Left ventricle myocardium inferior (tissue), 1 donor: ENCODE measurements around the gene KCTD20. TPM values are rescaled to one million over a fixed set of nuclear protein-coding genes. Genes with fewer than 3 reads are reported as not detected.

Source experiments
- DNase-seq: peaks from one replicate; pipeline ENCODE4 v3.0.0-alpha.2; 2020
- H3K27ac ChIP-seq: fragments of 200-600 bp; replicated peaks from 2 replicates; pipeline ENCODE4 v1.8.0; 2021
- H3K27me3 ChIP-seq: fragments of 200-600 bp; 2 replicates; pipeline ENCODE4 v1.8.0; 2021; ENCODE audit warnings: low read depth
- H3K36me3 ChIP-seq: fragments of 200-600 bp; 2 replicates; pipeline ENCODE4 v1.8.0; 2021
- H3K4me1 ChIP-seq: fragments of 200-600 bp; 2 replicates; pipeline ENCODE4 v1.8.0; 2021
- H3K4me3 ChIP-seq: fragments of 200-600 bp; 2 replicates; pipeline ENCODE4 v1.8.0; 2021; ENCODE audit warnings: mild to moderate bottlenecking, moderate library complexity
- H3K9me3 ChIP-seq: fragments of 200-600 bp; replicated peaks from 2 replicates; pipeline ENCODE4 v1.8.0; 2021
- intact Hi-C: fragments of 100-400 bp; cut with micrococcal nuclease; formaldehyde crosslinking; loops from one replicate; pipeline ENCODE4 v1.11.0; 2022
- total RNA-seq: library from RNA; stranded (reverse); fragmentation: NEBNext Ultra II Directional; extraction: Animal tissue kit (Norgen Biotek cat#: 25700); gene quantifications from one replicate; pipeline ENCODE4 v1.2.1, GENCODE V29; 2021
- TF ChIP-seq, protein P1 (sequence below): fragments of 200-600 bp; IDR thresholded peaks from 2 replicates; pipeline ENCODE4 v1.8.0; 2021; ENCODE audit warnings: antibody characterized with exemption, mild to moderate bottlenecking, borderline replicate concordance
- donor health status: DM: no; HTN: yes; CAD: no; lungs with severe emphysema.

Gene KCTD20
- total RNA-seq, 1 donor from 2014 or later, result 21.3 TPM

DNA sequence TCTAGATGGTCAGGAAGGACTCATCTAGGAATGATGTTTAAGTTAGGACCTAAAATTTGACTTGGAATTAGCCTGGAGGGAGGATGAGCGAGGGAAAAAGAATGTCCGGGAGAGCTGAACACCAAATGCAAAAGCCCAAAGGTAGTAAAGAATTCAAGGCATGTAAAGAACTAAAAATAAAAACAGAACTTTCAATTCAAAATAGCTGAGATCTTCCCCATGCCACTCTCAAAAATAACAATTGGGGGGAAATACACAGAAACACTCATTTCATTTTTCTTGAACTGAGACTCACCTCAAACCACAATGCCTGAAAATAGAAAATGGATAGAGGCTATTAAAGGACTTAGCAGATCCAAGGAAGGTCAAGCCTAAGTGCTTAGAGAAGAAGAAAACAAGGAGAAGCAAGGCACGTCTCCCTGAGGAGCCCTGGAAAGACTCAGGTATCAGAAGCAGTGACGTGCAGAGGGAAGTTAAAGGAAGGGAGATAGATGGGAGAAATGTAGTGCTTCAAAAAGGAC is 10.6 kb upstream of the KCTD20 start:
- Histone ChIP-seq H3K27me3 (no peaks in the 10 kb centered on the region), H3K4me3 (no peak overlapping the region), H3K27ac (no peak overlapping the region), H3K36me3 (no peaks in the 10 kb centered on the region), H3K9me3 (no peaks in the 10 kb centered on the region), H3K4me1 (no peaks in the 10 kb centered on the region)
- TF ChIP-seq, protein P1, sequence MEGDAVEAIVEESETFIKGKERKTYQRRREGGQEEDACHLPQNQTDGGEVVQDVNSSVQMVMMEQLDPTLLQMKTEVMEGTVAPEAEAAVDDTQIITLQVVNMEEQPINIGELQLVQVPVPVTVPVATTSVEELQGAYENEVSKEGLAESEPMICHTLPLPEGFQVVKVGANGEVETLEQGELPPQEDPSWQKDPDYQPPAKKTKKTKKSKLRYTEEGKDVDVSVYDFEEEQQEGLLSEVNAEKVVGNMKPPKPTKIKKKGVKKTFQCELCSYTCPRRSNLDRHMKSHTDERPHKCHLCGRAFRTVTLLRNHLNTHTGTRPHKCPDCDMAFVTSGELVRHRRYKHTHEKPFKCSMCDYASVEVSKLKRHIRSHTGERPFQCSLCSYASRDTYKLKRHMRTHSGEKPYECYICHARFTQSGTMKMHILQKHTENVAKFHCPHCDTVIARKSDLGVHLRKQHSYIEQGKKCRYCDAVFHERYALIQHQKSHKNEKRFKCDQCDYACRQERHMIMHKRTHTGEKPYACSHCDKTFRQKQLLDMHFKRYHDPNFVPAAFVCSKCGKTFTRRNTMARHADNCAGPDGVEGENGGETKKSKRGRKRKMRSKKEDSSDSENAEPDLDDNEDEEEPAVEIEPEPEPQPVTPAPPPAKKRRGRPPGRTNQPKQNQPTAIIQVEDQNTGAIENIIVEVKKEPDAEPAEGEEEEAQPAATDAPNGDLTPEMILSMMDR, result no peak
- intact Hi-C loops, result no loop called here
- DNase-seq, result no peak

DNA sequence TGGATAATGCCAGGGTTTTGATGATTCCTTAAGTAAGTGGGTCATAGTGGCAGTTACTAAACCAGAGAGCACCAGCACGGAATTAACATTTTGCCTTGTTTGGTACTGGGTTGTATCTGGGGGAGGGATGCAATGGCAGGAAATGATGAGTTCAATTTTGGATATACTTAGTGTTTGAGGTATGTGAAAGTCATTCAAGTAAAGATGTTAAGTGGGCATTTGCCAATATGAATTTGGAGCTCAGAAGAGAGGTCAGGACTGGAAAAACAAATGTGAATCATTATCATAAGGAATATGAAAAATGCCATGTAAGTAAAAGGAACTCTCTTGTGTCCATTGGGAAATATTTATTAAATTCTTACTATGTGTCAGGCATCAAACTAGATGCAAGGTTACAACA is 6.3 kb upstream of the KCTD20 start:
- intact Hi-C loops, result no loop called here

DNA sequence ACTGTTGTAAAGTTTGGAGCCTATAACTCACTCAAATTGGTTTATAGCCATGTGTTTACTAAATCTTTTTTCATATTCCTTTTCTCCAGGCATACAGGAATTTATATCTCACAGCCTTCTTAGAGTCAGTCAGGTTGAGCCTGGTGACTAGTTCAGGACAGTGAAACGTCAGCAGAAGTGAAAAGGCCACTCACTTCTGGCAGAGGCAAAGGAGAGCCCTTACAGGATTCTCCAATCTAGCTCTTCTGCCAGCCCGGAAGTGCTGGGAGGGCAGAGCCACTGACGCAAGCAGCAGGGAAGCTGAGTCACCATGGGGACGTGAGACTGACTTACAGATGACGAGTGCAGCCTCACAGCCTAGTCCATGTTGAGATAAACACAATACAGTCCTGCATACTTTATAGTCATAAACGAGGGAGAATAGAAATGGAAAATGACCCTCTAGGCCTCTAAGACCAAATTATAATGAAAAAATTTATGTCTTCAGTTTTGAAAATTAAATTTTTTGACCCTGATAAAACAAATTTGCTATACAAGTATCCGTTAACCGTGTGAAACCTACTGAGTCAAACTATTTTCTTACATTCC is 1.4 kb upstream of the KCTD20 start:
- TF ChIP-seq, protein P1, result no peak
- peak; percentile 90 for DNase-seq
- peak overlapping the region; percentile 7 for H3K4me3 ChIP-seq
- H3K4me1 ChIP-seq, result peaks cover 55% of the 10 kb centered on the region
- no peaks in the 10 kb centered on the region for H3K27me3 ChIP-seq
- intact Hi-C loops, result no loop called here
- no peaks in the 10 kb centered on the region for H3K36me3 ChIP-seq
- H3K9me3 ChIP-seq, result no peaks in the 10 kb centered on the region
- H3K27ac ChIP-seq, result peak overlapping the region; percentile 99

More for the DNA sequence above, 6.3 kb upstream of the KCTD20 start:
- no peaks in the 10 kb centered on the region for H3K36me3 ChIP-seq
- TF ChIP-seq, protein P1, result no peak
- H3K27ac ChIP-seq, result no peak overlapping the region
- no peaks in the 10 kb centered on the region for H3K9me3 ChIP-seq
- H3K4me1 ChIP-seq, result peaks cover 8% of the 10 kb centered on the region
- no peak for DNase-seq
- H3K27me3 ChIP-seq, result no peaks in the 10 kb centered on the region
- no peak overlapping the region for H3K4me3 ChIP-seq

DNA sequence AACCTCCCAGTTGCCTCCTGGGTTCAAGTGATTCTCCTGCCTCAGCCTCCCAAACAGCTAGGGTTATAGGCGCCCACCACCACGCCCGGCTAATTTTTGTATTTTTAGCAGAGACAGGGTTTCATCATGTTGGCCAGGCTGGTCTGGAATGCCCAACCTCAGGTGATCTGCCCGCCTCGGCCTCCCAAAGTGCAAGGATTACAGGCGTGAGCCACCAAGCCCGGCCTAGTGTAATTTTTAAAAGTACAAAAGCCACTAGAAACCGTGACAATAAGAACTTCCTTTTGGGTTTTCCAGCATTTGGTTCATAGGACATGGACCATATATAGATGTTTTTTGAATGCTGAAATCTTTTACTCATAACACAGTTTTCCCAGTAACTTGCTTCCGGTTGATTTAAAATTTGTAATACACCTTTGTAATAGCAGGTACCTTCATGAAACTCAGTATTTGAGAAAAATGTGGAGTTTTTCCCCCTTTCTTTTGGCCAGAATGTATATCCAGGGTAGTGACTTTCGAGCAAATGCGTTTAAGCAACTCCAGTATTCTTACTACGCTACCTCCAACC is 613 bp upstream of the KCTD20 start:
- Histone ChIP-seq H3K27ac (peak overlapping the region; percentile 99), H3K4me3 (peak overlapping the region; percentile 95), H3K27me3 (no peaks in the 10 kb centered on the region), H3K9me3 (no peaks in the 10 kb centered on the region), H3K36me3 (no peaks in the 10 kb centered on the region), H3K4me1 (peaks cover 56% of the 10 kb centered on the region)
- DNase-seq, result no peak
- TF ChIP-seq, protein P1, result no peak
- intact Hi-C loops, result no loop called here

DNA sequence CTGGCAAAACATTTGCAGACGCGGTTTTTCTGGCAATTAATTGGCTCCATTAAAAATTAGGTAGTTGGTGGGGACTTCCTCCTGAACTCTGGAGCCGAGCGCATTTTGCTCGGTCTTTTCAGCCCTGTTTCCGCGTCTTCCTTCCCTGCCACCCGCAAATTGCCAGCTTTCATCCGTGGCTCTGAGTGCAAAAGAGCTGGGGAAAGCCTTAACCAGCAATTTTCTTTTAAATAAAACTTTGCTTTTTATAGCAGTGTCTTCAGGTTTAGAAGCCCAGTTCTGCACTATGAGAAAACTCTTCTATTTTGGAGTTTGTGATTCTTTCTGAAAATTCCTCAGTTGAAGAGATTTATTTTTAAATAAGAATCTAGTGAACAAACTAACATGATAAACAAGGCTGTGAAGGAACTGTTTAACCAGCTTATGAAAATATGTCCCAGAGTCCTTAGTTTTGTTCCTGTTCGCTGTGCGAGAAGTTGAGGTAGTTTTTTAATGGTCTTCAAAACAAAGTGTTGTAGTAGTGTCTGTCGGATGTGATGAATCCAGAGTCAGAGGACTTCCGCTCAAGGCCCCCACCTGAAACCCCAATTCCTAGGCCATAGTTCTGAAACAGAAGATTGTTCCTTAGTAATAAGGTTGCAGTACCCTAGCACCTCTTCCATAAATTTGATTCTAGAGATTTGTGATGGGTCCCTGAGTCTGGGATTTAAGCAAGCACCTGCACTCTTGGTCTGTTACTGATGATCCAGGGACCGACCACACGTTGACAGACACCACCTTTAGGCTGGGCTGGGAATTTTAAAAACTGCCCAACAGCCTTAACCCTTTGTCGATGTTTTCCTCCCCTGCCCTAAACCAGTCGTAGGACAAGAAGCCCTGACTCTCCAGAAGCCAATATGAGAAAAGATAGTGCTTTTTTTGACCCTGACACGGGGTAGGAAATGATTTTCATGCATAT is 950 bp downstream of the KCTD20 start:
- peak overlapping the region; percentile 99 for H3K27ac ChIP-seq
- H3K4me3 ChIP-seq, result peak overlapping the region; percentile 95
- H3K36me3 ChIP-seq, result peaks cover 4% of the 10 kb centered on the region
- peaks cover 63% of the 10 kb centered on the region for H3K4me1 ChIP-seq
- TF ChIP-seq, protein P1, result no peak
- H3K9me3 ChIP-seq, result peaks cover under 1% of the 10 kb centered on the region
- intact Hi-C loops, result no loop called here
- no peaks in the 10 kb centered on the region for H3K27me3 ChIP-seq
- no peak for DNase-seq
